GM19372 (cell line): ENCODE results near the gene YPEL2.

Source experiments
- ATAC-seq: cut with Tn5 transposase; IDR thresholded peaks from one replicate; pipeline ENCODE4 v1.9.1; 2021; ENCODE audit warnings: mild to moderate bottlenecking, low read depth, moderate library complexity; ENCODE audit not compliant: unreplicated experiment

The YPEL2 gene

DNA sequence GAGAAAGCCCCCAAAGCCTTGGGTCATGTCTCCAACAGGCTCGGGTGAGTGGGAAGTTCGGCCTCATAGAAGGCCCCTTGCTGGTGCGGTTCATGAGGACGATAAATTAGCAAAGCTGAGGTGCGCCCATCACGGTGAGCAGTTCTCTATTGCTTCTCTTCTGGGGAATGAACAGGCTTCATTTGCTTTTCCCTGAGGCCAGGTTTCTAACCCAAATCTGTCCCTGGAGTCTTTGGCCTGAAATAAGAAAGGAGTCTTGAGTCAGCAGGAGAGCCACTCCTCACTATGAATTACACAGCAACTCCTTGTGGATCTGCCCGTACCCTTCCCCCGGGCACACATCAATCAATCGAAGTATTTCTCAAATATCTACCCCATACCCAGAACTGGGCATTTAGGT lies 94.6 kb downstream of the YPEL2 start:
- ATAC-seq, result no peak

DNA sequence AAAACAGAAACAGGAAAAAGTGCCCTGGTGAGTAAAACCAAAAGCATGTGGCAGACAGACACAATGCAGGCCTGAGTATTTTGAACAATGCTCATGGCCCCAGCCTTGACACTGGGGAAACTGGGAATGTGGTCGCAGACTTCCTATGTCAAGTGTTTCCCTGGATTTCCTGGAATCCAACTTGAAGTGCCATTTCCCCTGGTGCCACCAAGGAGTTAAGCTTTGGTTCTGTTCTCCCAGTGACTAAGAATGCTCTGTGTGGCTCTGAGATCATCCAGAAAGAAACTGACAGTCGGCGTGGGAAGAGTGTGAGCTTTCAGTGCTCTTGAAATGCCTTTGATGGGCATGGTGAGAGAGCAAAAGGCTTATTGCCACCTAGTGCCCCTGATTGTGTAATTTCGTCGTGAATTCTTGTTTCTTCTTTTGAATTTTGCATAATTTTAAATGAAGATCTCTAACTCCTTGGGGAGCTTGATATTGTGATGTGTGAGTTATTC lies 96.0 kb downstream of the YPEL2 start:
- ATAC-seq, result no peak

DNA sequence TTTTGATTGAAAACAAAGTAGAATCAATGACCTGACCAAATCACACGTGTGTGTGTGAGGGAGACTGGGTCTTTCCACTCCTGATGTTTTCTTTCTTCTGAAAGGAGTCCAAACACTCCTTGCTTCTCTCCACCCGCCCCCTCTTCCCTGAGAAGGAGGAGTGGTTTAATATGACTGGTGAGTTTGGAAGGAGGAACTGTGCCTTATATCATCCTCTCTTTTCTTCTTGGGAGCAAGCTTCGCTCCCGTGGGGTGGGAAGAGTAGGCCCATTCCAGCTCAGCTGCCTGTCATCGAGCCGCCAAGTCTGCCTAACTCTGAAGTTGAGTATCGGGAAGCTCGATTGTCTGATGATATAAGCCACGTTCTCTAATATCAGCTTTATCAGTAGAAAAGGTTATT lies 96.5 kb downstream of the YPEL2 start:
- no peak for ATAC-seq

DNA sequence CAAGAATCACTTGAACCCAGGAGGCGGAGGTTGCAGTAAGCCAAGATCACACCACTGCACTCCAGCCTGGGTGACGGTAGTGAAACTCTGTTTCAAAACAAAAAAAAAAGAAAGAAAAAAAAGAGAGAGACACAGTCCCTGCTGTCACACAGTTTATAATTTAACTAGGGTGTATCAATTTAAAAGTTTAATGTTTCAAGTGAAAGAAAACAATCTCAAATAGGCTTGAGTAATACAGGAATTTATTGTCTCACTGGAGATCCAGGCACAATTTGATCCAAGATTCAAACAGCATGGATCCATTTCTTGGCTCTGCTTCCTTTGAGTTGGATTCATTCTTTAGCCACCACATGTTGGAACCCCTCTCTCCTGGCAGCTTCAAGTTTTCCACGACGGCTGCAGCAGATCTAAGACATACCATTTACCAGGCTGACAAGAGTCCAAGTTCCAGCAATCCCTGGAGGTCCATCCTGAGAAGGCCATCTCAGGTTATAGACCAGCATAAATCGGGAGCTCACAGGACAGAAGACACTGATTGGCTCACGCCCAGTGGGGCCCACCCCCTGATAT lies 97.5 kb downstream of the YPEL2 start:
- no peak for ATAC-seq

DNA sequence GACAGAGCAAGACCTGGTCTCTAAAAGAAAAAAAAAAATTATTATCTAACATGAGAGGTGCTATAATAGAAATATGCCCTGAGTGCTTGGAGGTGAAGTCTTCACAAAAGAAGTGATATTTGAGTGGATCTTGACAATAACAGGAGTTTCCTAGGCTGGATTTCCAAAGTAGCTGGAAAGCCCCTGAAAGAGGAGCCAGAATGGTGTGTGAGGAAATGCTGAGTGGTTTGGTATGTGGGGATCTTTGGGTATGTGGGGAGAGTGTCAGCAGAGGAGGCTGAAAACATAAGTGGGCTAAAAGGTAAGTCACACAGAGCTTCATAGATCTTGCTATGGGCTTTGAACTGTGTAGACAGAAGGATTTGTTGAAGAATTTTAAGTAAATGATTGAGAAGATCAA lies 100.1 kb downstream of the YPEL2 start:
- no peak for ATAC-seq

DNA sequence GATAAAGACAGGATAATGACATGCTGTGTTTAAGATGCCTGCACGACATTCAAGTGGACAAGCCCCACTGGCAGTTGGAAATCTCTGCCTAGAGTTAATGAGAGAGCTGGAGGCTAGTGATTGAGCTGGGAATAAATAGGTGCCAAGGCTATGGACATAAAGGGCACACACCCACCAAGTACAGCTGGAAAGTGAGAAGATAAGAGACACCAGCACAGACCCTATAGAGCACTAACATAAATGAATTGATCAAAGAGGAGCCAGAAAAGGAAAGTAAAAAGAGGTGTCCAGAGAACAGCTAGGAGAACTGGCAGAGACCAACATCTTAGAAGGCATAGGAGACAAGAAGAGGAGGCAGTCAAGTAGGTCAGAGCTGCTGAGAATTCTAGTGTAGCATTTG lies 101.2 kb downstream of the YPEL2 start:
- no peak for ATAC-seq

DNA sequence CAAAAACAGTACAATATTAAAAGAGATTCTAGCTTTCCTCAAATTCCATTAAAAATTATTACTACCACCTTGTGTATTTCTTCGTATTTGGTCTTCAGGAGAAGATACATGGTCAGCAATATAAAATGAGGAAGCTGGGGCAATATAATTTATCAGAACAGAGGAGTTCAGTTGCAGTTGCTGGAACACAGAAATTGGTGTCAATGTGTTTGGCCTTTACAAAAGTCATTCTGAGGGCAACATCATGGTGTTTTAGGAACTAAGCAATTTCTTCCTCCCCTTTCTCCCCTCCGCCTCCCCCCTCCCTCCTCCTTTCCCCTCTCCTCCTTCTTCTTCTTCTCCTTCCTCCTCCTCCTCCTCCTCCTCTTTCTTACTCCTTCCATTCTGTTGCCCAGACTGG lies 102.1 kb downstream of the YPEL2 start:
- no peak for ATAC-seq

DNA sequence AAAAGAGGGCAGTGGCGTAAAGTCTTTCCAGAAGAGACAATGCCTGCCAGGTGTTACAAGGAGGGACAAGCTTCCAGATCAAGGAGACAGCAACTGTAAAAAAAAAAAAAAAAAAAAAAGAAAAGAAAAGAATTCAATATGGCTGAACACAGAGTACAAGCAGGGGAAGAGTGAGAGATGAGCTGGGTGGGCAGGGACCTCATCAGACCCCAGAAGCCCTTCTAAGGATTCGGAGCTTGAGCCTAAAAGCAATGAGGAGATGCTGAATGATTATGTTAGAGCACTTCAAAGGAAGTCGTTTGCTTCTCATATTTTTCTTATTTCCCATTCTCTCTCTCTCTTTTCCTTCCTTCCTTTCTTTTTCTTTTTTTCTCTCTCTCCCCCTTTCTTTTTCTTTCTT lies 103.0 kb downstream of the YPEL2 start:
- no peak for ATAC-seq

DNA sequence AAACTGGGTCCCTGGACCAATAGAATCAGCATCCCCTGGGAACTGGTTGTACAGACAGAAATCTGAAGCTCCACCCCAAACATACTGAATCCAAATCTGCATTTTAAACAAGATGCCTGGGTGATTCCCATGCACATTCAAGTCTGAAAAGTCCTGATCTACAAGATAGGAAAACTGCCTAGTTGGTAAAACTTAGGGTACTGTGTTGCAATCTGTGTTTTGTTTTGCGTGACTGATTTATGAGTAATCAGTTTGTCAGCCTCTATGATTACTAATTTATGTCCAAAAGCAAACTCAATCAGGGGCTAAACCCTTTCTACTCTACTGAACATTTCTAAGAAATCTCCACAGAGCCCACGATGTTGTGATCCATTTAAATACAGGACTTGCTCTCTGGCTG lies 103.8 kb downstream of the YPEL2 start:
- no peak for ATAC-seq

DNA sequence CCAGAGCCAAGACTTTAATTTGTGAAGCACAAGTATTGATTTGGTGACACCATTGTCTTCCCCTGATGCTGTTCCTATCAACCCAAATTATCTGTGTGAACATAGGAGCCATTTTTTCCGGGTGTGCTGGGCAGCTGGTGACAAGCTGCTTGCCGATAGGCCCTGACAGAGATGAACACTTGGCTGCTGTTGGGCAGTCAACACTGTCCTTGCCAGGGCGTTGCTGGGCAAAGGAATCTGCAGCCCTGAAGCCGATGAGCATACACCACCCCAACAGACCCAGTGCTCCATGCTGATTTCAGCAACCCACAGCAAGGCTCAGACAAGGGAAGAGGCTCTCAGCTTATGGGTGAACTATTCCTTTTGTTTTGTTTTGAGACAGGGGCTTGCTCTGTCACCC lies 105.4 kb downstream of the YPEL2 start:
- no peak for ATAC-seq

DNA sequence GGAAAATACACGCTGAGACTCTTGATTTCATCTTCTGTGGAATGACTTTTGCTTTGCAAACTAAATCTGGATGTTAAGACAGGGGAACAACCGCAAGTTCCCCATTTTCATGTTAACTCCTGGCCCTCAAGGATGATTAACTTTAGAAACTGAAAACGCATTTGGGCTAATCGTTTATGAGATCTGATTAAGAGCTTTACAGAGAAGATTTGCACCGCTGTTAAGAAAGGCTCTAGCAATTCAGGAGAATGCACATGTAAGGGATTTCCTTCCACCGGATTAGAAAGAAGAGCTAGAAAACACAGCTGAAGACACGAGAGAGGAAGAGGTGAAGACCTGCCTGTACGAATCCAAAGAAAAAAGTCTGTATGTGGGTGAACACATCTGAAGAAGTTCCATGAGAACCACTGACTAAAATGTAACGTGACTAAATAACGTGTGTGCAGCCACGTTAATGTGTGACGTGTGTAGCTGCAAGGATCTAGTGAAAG lies 106.4 kb downstream of the YPEL2 start:
- no peak for ATAC-seq

DNA sequence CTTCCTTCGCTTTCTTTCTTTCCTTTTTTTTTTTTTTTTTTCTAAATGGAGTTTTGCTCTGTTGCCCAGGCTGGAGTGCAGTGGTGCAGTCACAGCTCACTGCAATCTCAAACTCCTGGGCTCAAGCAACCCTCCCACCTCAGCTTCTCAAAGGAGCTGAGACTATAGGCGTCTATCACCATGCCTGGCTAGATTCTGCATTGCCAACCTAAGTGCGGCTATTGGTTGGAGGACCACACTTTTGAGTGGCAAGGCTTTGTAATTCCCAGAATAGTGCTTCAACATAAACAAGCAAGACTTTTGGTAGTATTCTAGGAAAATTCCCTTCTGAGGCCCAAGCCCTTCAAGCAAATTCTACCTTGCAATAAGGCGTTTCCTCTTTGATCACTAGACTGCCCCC lies 107.8 kb downstream of the YPEL2 start:
- ATAC-seq, result no peak

DNA sequence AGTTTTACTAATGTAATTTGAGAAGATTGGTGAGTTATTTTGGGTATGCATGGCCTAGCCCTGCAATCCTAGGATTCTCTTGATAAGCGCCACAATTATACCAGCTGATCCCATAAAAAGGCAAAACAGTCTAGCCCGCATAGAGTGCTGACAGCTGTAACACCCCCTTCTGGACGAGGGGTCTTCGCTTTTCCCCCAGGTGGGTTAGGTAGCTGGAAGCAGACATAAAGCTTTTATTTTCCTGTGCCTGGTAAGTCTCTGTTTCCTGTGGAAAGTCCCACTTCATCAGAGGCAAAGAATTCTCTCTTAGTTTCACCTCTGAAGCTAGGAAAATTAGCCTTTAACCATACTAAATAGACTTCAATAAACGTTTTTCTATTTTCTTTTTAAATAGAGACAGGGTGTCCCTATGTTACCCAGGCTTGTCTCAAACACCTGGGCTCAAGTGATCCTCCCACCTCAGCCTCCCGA lies 108.3 kb downstream of the YPEL2 start:
- no peak for ATAC-seq

DNA sequence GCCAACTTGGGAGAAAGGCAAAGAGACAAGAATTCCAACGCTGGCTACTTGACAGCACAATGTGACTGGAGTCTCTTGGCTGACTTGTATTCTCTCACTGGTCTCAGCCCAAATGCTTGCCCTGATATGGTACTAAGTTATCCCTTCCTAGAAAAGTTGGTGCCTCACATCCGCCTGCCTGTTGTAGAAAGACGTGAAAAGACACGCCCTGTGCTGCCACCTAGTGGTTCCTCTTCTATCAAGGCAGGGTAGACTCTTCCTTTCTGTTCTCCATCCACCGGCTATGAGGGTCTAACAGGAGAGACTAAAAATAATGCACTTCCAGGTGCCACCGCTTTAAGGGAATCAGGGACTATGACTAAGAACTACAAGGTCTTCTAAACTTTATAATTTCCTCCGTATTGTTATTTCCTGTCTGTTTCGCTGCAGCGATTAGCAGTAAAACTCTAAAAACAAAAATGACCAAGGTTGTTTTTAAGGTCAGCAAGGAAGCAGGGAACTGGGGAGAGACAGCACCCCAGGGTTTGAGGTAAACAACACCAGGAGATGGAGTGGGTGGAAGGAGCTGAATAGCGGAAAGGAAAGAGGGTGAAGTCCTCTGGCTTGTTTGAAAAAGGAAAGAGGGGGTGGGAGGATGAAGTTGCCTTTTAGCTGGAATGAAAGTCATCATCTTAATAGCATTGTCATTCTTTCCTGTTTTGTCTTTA lies 109.5 kb downstream of the YPEL2 start:
- peak; percentile 81 for ATAC-seq

DNA sequence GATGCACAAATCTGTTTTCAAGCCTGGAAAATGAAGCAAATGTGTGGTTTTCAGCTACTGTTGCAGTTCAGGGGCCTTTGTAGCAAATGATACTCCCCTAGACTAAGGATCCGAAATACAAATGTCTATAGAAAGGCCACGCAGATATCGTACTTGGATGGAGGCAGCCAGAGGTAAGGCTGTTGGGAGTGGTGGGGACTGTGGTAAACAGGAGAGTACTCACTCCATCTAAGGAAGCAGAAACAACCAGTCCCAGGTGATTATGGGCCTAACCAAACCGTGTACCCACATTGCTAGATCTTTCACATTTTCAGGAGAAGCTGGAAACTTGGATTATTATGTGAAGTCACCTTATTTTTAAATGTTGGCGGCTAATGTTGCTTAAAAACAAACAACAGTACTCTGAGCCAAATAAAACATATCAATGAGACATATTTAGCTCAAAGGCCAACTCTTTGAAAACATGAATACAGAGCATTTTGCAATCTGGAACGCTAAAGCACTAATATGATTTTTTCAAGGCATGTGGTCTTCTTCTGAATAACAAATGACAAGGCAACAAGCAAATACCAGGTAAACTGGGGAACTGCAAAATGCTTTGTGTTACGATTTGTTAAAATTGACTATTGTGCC lies 110.1 kb downstream of the YPEL2 start:
- ATAC-seq, result no peak

DNA sequence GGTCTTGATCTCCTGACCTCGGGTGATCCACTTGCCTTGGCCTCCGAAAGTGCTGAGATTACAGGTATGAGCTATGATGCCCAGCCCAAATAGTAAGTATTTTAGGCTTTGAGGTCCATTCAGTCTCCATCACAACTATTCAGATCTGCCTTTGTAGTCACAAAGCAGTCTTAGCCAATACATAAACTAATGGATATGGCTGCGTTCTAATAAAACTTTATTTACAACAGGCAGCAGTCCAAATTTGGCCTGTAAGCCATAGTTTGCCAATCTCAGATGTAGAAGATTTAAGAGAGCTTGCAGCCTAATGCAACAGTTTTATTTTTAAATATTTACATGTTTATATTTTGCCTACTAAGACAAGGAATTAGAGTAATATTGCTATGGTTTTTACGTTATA lies 111.7 kb downstream of the YPEL2 start:
- no peak for ATAC-seq
